ENCODE measurements around the gene RGS3.

The RGS3 gene

GRCh38 chr9:113528088-113528487 is 64.6 kb downstream of the RGS3 start:
- no peak for TF ChIP-seq CTCF (IDR thresholded peaks at IDR 0.05; ENCODE audit: low read depth, low read length)
- no peak for DNase-seq (ENCODE audit: extremely low read depth, low read depth)

- no peak for DNase-seq (ENCODE audit: extremely low read depth, low read depth)
- TF ChIP-seq CTCF (IDR thresholded peaks at IDR 0.05; ENCODE audit: low read depth, low read length): no peak
Observed at GRCh38 chr9:113528811-113529210, 65.3 kb downstream of the RGS3 start.

GRCh38 chr9:113529336-113530009 is 65.9 kb downstream of the RGS3 start:
- TF ChIP-seq CTCF (IDR thresholded peaks at IDR 0.05; ENCODE audit: low read depth, low read length): no peak
- DNase-seq (ENCODE audit: extremely low read depth, low read depth): no peak

GRCh38 chr9:113530022-113530635 is 66.6 kb downstream of the RGS3 start:
- TF ChIP-seq CTCF (IDR thresholded peaks at IDR 0.05; ENCODE audit: low read depth, low read length): no peak
- no peak for DNase-seq (ENCODE audit: extremely low read depth, low read depth)

- TF ChIP-seq CTCF (IDR thresholded peaks at IDR 0.05; ENCODE audit: low read depth, low read length): no peak
- DNase-seq (ENCODE audit: extremely low read depth, low read depth): no peak
Observed at GRCh38 chr9:113530942-113531341, 67.4 kb downstream of the RGS3 start.

- no peak for TF ChIP-seq CTCF (IDR thresholded peaks at IDR 0.05; ENCODE audit: low read depth, low read length)
- DNase-seq (ENCODE audit: extremely low read depth, low read depth): no peak
Observed at GRCh38 chr9:113531919-113532808, 68.6 kb downstream of the RGS3 start.

GRCh38 chr9:113532809-113533190 is 69.3 kb downstream of the RGS3 start:
- DNase-seq (ENCODE audit: extremely low read depth, low read depth): no peak
- no peak for TF ChIP-seq CTCF (IDR thresholded peaks at IDR 0.05; ENCODE audit: low read depth, low read length)
